Endodermal cell (in vitro differentiated cells): ENCODE data around the gene ACTL8. TPM values are rescaled to one million over a fixed set of nuclear protein-coding genes. Genes with fewer than 3 reads are reported as not detected.
A peak's percentile ranks its signal among the peaks of the same experiment; 100 is the strongest.

Experiments
- DNase-seq: peaks from one replicate; pipeline ENCODE4 v3.0.0-alpha.2; 2017
- H3K27ac ChIP-seq: 2 replicates; pipeline ENCODE4 v1.5.1; 2013; ENCODE audit warnings: mild to moderate bottlenecking, low read depth, low read length, moderate library complexity
- H3K27me3 ChIP-seq: 2 replicates; pipeline ENCODE4 v1.6.1; 2013; ENCODE audit warnings: mild to moderate bottlenecking, low read length, moderate library complexity; ENCODE audit not compliant: insufficient read depth, control insufficient read depth, poor library complexity, severe bottlenecking
- H3K36me3 ChIP-seq: 2 replicates; pipeline ENCODE4 v1.7.0; 2013; ENCODE audit warnings: mild to moderate bottlenecking, low read length, moderate library complexity; ENCODE audit not compliant: control insufficient read depth, insufficient read depth
- H3K4me1 ChIP-seq: one replicate; pipeline ENCODE4 v1.7.0; 2013; ENCODE audit warnings: low read length; ENCODE audit not compliant: control insufficient read depth, insufficient read depth
- H3K4me3 ChIP-seq: 2 replicates; pipeline ENCODE4 v1.5.1; 2013; ENCODE audit warnings: mild to moderate bottlenecking, low read length, moderate library complexity
- H3K9ac ChIP-seq: 2 replicates; pipeline ENCODE4 v1.6.1; 2013; ENCODE audit warnings: mild to moderate bottlenecking, low read length, moderate library complexity; ENCODE audit not compliant: poor library complexity, severe bottlenecking; ENCODE audit errors: extremely low read depth
- H3K9me3 ChIP-seq: 2 replicates; pipeline ENCODE4 v1.6.1; 2013; ENCODE audit warnings: mild to moderate bottlenecking, low read length, moderate library complexity; ENCODE audit not compliant: control insufficient read depth
- H3K27ac Mint-ChIP-seq: 2 replicates; pipeline ENCODE4 v1.8.0; 2020; ENCODE audit warnings: mixed read lengths
- H3K27me3 Mint-ChIP-seq: 2 replicates; pipeline ENCODE4 v1.8.0; 2021; ENCODE audit warnings: mild to moderate bottlenecking, mixed read lengths; ENCODE audit not compliant: insufficient read depth
- H3K36me3 Mint-ChIP-seq: 2 replicates; pipeline ENCODE4 v1.8.0; 2020; ENCODE audit warnings: low read depth, mixed read lengths
- H3K4me1 Mint-ChIP-seq: 2 replicates; pipeline ENCODE4 v1.8.0; 2020; ENCODE audit warnings: mixed read lengths
- H3K4me3 Mint-ChIP-seq: 2 replicates; pipeline ENCODE4 v1.8.0; 2020; ENCODE audit warnings: mild to moderate bottlenecking, moderate library complexity, mixed read lengths
- H3K9me3 Mint-ChIP-seq: 2 replicates; pipeline ENCODE4 v1.8.0; 2020; ENCODE audit warnings: mild to moderate bottlenecking, mixed read lengths
- CTCF ChIP-seq: fragments of 200-600 bp; sonication (generic); conservative IDR thresholded peaks from 2 replicates; pipeline ENCODE4 v1.5.0; 2021; ENCODE audit warnings: antibody characterized with exemption, mild to moderate bottlenecking
- WGBS, 2 experiments: methylation state at CpG; one replicate each; pipeline versions ENCODE4 v1.1.5 to v1.1.7; 2013; ENCODE audit warnings: missing lambda C conversion rate in 2 of 2, mixed read lengths in 1 of 2; ENCODE audit not compliant: insufficient coverage in 1 of 2, insufficient read length in 1 of 2; 5-methylcytosine and 5-hydroxymethylcytosine counted together
- total RNA-seq, 2 donors: library from RNA; stranded (reverse); fragmentation: NEBNext Ultra II Directional in 1 of 2; extraction: Animal tissue kit (Norgen Biotek cat#: 25700) in 1 of 2; gene quantifications; 2 replicates in 1 of 2; 3 replicates in 1 of 2; pipeline ENCODE4 v1.2.1, GENCODE V29; 2021

The ACTL8 gene
- total RNA-seq, 2 donors from 2014 or later = not detected

- Histone ChIP-seq H3K4me3 (no peak overlapping the region), H3K4me1 (no peaks in the 10 kb centered on the region), H3K9me3 (peaks cover 6% of the 10 kb centered on the region), H3K9ac (no peak overlapping the region), H3K27me3 (no peaks in the 10 kb centered on the region), H3K27ac (no peak overlapping the region), H3K36me3 (no peaks in the 10 kb centered on the region)
- H3K4me3 Mint-ChIP-seq = no peak overlapping the region
- 92 to 94% methylated on average over 8 to 10 of the region's 10 CpGs for WGBS, 2 experiments
- H3K4me1 Mint-ChIP-seq = no peaks in the 10 kb centered on the region
- no peaks in the 10 kb centered on the region for H3K36me3 Mint-ChIP-seq
- DNase-seq = no peak
- H3K27ac Mint-ChIP-seq = no peak overlapping the region
- peaks cover 7% of the 10 kb centered on the region for H3K27me3 Mint-ChIP-seq
- no peak for TF ChIP-seq CTCF
- peaks cover 8% of the 10 kb centered on the region for H3K9me3 Mint-ChIP-seq
These were observed 9.5 kb downstream of the ACTL8 start for GRCh38 chr1:17764591-17764990.

- Histone ChIP-seq H3K9ac (no peak overlapping the region), H3K9me3 (no peaks in the 10 kb centered on the region), H3K4me1 (no peaks in the 10 kb centered on the region), H3K27me3 (no peaks in the 10 kb centered on the region), H3K4me3 (no peak overlapping the region), H3K36me3 (no peaks in the 10 kb centered on the region), H3K27ac (no peak overlapping the region)
- Mint-ChIP-seq H3K27me3 (no peaks in the 10 kb centered on the region), H3K4me3 (no peak overlapping the region), H3K9me3 (no peaks in the 10 kb centered on the region), H3K36me3 (no peaks in the 10 kb centered on the region), H3K27ac (no peak overlapping the region), H3K4me1 (no peaks in the 10 kb centered on the region)
- WGBS, 2 experiments = 89 to 93% methylated on average over 15 to 16 of the region's 16 CpGs
- TF ChIP-seq CTCF = no peak
- no peak for DNase-seq
These were observed 10.6 kb downstream of the ACTL8 start for GRCh38 chr1:17765444-17766411.

- Mint-ChIP-seq H3K4me1 (no peaks in the 10 kb centered on the region), H3K36me3 (no peaks in the 10 kb centered on the region), H3K4me3 (no peak overlapping the region), H3K27me3 (no peaks in the 10 kb centered on the region), H3K27ac (peak overlapping the region; percentile 49), H3K9me3 (no peaks in the 10 kb centered on the region)
- Histone ChIP-seq H3K4me1 (no peaks in the 10 kb centered on the region), H3K27me3 (no peaks in the 10 kb centered on the region), H3K36me3 (no peaks in the 10 kb centered on the region), H3K27ac (no peak overlapping the region), H3K4me3 (no peak overlapping the region), H3K9ac (no peak overlapping the region), H3K9me3 (no peaks in the 10 kb centered on the region)
- 76 to 82% methylated on average over 5 to 10 of the region's 10 CpGs for WGBS, 2 experiments
- no peak for TF ChIP-seq CTCF
- peak; percentile 65 for DNase-seq
These were observed 13.6 kb downstream of the ACTL8 start for GRCh38 chr1:17768651-17769241.
